Middle frontal gyrus (tissue), 1 donor: ENCODE measurements around the gene RABL2A.
"Not testable (repeated sequence)": the region's sequence is repeated elsewhere in the genome, so short reads cannot be mapped to it uniquely, and the experiment has no call there.

Source experiments
- DNase-seq: peaks from one replicate; pipeline ENCODE4 v3.0.0-alpha.2; 2015; ENCODE audit warnings: low spot score; ENCODE audit errors: extremely low spot score

Gene RABL2A

GRCh38 chr2:113606036-113606435, 21.0 kb upstream of the RABL2A start:
- not testable (repeated sequence) for DNase-seq

- not testable (repeated sequence) for DNase-seq
These were observed 17.2 kb upstream of the RABL2A start for GRCh38 chr2:113609822-113610221.

- DNase-seq: not testable (repeated sequence)
These were observed 6.1 kb upstream of the RABL2A start for GRCh38 chr2:113621002-113621401.

- DNase-seq: not testable (repeated sequence)
These were observed 1.2 kb upstream of the RABL2A start for GRCh38 chr2:113625906-113626305.

GRCh38 chr2:113632849-113633345, 5.8 kb downstream of the RABL2A start:
- not testable (repeated sequence) for DNase-seq

- not testable (repeated sequence) for DNase-seq
These were observed 8.3 kb downstream of the RABL2A start for GRCh38 chr2:113635358-113635757.

GRCh38 chr2:113636226-113636625, 9.2 kb downstream of the RABL2A start:
- not testable (repeated sequence) for DNase-seq

- not testable (repeated sequence) for DNase-seq
These were observed 11.0 kb downstream of the RABL2A start for GRCh38 chr2:113638084-113638483.

- DNase-seq: not testable (repeated sequence)
These were observed 19.2 kb downstream of the RABL2A start for GRCh38 chr2:113646217-113646616.

- not testable (repeated sequence) for DNase-seq
These were observed 24.1 kb downstream of the RABL2A start for GRCh38 chr2:113650834-113651815.

GRCh38 chr2:113652599-113652998, 25.5 kb downstream of the RABL2A start:
- not testable (repeated sequence) for DNase-seq

GRCh38 chr2:113656031-113656624, 29.1 kb downstream of the RABL2A start:
- not testable (repeated sequence) for DNase-seq

- not testable (repeated sequence) for DNase-seq
These were observed 30.7 kb downstream of the RABL2A start for GRCh38 chr2:113657735-113658134.

GRCh38 chr2:113663285-113664060, 36.4 kb downstream of the RABL2A start:
- not testable (repeated sequence) for DNase-seq

- DNase-seq: not testable (repeated sequence)
These were observed 37.9 kb downstream of the RABL2A start for GRCh38 chr2:113664761-113665533.

- not testable (repeated sequence) for DNase-seq
These were observed 41.9 kb downstream of the RABL2A start for GRCh38 chr2:113669013-113669412.

- no peak for DNase-seq
These were observed 45.4 kb downstream of the RABL2A start for GRCh38 chr2:113672326-113672932.

GRCh38 chr2:113675875-113676274, 48.8 kb downstream of the RABL2A start:
- no peak for DNase-seq

GRCh38 chr2:113676623-113677266, 49.7 kb downstream of the RABL2A start:
- DNase-seq: no peak

GRCh38 chr2:113677330-113677729, 50.3 kb downstream of the RABL2A start:
- no peak for DNase-seq
